ENCODE measurements around the gene MTX3.
A peak's percentile ranks its signal among the peaks of the same experiment; 100 is the strongest.

Gene MTX3

DNA sequence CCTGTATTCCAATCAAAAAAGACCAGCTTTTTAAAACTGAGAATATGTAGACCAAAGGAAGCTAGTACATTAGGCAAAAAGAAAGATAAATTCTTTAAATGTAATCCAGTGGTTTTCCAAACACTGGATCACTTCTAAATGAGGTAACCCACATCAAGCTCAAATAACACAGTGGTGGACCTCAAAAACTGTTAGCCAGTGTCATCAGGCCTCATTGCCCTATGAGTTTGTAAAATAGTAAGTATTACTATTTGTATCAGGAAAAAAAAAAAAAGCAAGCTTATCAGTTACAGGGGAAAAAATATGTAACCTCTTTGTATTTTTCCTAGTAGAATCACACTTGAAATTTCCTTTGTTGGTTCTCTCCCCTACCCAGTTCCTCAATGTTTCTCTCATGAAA is 6.7 kb downstream of the MTX3 start:
- DNase-seq = no peak

DNA sequence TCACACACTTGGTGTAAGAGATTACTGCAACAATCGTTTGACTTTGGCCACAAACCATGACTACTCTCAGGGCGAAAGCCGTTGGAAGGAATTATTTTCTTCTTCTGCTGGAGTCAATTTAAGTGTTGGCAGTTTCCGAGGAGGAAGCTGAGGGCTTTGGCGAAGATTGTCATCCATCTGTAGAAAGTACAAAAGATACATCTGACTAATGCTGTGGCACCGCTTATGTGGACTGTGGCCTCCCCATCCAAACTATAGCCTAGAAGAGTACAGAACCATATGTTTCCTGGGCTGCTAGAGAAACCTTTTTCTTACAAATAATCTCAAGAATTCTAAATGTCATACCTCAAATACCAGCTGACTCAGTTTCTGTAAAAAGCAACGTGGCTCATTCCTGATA is 7.4 kb downstream of the MTX3 start:
- no peak for DNase-seq

DNA sequence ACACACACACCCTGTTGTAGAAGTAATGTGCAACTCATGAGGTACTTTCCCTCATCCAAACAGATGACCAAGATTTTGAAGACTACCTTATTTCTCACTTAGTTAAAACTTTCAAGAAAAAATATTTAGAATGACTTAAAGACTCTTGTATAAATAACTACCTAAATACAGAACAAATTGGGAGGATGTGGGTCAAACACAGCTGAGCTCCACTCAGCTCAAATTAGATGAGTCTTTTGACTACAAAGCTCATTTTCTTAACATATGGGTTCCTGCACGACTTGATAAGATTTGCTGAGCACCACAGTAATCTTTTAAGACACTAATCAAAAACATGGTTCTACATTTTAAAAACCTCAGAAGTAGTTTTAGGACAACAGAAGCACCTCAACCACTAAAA is 8.9 kb downstream of the MTX3 start:
- no peak for DNase-seq

DNA sequence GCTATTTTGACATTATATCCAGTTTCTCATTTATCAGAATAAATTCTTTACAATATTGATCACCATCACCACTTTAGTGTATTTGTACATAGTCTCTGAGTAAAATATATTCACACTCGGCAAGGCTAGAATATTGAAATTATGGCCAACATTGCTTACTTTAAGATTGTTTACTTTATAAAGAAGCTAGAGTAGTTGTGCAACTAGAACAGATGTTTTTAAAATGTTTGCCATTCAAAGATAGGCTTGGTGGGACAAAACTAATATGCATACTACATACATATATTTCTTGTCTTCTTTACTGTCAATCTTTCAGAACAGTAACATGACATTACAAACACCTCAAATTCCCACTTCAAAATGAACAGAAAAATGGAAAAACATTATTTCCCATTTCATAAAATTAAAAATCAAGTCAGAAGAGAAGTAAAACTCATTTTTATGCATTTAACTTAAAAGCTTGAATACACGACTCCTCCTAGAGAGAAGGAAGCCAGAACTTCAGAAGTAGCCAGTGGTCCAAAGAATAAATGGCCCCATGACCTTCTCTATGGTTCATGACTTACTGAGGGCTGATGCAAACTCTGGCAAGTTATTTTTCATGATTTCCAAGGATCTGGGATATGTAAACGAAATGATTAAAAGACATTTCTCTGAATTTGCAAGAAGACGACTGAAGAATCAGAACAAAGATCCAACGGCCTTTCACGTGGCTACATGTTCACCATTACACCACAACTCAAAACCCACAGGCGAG is 14.1 kb downstream of the MTX3 start:
- DNase-seq = no peak

DNA sequence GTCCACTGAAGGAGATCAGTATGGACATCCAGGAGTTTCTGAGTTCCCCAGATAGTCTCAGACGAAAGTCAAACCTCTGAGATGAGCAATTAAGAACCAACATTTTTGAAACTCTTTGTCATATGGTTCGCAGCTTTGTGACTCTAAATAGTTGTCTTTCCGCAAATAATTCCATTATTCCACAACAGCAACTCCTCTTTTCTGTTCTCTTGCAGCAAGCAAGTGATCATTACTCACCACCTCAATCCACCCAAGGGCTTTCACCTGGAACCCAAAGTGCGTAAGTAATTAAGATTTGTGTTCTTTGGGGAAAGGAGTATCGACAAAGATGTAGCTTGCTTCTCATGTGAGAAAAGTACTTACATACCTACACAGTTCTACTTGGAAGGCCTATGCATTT is 15.6 kb downstream of the MTX3 start:
- DNase-seq = no peak

DNA sequence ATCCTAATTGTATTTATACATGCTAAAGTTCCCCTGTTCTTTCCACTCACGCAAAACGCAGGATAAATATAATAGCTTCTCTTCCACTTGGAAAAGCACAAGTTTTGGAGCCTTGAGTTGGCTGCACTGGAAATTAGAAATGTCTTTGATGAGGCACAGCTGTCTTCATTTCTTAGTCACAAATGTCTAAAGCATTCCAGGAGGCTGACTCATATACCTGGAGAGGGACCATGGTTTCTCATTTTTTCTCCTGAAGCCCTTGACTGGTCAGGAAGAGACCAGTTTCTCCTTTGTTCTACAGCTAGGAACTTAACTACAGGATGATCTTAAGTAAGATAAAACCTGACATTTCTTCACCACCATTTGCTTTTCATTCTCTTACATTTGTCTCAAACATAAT is 16.2 kb downstream of the MTX3 start:
- no peak for DNase-seq

DNA sequence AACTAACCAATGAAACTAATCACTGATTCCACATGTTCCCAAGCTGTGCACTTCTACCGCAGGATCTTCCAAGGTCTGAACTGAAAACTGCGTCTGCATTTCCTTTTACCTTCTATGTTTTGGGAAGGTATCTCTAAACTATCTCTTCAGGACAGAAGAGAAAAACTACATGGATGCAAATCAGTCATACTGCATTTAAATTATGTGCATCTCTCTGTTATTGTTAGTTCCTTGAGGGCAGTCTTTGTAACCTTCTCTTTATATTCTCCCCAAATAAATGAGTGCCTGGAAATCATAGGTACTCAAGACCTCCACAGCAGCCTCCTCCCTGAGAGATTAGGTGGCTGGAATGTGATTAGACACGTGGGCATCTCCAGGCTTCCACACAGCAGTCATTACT is 17.1 kb downstream of the MTX3 start:
- no peak for DNase-seq

DNA sequence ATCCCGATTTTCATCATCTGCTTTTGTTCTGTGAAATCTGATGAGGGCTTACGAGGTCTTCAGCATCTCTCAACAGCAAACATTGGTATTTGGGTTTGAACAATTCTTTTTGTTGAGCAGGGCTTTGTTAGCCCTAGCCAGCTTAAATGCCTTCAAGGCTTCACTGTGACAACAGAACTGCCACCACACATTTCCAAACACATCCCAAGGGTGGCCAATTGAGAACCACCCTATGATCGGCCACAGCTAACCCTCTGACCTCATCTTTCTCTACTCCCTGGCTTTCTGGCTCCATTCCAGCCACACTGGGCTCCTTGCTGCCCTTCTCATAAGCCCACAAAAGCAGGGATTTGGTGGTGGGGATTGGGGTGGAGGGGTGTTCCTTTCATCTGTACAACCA is 17.6 kb downstream of the MTX3 start:
- peak in 1 of 58 donors; percentile 8 for DNase-seq

DNA sequence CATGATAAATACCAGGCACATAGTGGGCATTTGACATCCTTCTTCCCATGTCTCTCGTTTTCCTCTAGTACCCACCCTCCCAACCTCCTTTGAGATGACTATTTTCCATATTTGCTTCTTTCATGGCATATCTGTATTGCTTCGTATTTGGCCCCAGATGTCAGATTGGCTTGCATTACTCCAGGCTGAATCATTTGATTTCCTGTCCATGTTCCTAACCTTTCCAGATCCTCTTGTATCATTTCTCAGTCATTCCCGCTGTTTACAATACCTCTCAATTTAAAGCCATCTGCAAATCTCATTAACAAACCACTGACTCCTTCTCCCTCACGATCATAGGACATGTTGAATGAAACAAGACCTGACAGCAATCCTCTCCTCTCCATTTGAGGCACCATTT is 19.9 kb downstream of the MTX3 start:
- DNase-seq = no peak

DNA sequence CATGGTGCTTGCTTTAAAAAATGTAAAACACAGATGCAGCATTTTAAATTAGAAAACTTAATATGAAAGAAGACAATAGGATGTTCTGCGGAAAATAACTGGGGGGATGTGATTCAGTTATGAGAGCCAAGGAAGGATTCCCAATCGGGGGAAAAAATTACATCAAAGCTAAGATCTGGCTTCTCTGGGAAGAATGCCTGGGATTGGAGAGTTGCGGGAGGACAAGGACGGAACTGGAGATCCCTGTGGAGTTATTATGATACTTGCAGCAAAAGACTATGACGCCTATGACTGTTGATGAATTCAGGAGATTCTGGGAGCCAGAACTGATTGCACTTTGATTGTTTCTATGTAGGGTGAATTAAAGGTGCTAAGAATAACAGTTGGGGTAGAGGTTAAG is 24.6 kb downstream of the MTX3 start:
- no peak for DNase-seq

DNA sequence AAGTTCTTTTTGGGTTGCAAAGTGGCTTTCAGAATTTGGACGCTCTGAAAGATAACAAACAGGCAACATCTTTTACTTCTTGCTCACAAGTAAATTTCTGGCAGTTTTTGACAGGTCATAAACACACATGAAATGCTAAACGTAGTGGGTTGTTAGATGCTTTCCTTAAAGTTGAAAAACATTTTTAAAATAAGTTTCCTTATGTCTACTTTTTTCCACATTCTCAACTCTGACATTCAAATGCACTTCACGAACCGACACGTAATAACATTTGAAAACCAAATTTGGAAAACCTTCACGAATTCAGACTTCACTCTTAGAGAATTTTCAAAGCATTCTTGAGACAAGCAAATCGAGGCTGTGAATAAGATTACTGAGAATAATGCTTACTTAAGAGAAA is 26.9 kb downstream of the MTX3 start:
- DNase-seq = no peak

DNA sequence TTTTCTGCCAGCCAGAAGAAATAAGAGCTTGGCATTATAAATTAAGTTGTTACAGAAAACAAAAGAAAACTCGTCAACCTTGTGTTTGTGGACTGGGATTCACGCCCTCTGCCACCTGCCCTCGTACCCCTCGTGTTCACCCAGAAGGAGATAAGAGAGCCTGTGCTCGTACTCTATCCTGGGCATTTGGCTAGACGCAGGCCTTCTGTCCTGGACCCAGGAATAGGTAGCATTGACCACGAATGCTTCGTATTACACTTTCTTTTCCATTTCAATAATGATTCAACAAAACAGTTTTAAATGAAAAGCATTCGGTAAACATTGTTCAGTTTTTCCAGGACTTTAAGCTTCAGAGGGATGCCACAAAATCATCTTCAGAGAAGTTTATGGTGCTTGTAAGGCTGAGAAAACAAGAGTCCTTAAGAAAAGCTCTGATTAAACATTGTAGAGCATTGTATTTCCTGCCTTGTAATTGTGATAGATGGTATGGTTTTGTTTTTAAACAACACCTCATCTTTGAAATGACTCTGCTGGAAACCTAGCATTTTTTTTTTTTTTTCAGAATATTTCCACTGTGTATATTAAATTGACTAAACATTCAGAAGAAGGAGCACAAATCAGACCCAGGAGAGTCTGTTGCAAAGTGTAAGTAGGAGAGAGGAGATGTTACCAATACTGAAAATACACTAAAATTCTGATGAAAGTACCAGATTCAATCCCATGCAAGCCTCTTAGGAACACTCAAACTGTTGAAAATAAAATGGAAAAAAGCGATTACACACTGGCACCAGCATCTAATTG is 27.6 kb downstream of the MTX3 start:
- DNase-seq = no peak

DNA sequence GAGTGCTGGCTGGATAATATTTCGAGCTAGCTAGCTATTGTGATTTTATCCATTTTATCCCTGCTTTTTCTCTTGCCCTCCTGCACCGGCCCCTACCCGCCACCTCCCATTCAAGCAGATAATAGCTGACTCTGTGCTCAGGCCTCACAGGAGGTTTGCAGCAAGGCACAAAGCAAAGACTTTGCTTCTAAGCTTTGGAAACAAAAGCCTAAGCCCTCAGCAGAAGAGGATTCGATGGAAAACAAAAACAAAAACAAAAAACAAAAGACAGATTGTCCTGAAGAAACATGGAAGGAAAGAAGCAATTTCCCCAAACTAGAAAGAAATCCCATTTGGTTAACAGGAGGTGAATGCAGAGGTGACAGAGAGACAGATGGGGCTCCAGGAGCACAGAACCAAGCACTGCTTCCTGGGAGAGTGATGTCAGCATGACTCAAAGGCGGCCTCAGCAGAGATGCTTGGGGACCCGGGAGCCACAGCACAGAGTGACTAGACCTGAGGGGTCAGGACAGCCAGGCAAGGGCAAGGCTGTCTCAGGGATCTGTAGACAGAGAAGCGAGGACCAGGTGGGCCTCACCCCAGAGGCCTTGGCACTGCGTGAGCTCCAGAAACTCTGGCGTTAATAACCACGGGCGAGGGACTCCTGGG is 28.4 kb downstream of the MTX3 start:
- DNase-seq = no peak

DNA sequence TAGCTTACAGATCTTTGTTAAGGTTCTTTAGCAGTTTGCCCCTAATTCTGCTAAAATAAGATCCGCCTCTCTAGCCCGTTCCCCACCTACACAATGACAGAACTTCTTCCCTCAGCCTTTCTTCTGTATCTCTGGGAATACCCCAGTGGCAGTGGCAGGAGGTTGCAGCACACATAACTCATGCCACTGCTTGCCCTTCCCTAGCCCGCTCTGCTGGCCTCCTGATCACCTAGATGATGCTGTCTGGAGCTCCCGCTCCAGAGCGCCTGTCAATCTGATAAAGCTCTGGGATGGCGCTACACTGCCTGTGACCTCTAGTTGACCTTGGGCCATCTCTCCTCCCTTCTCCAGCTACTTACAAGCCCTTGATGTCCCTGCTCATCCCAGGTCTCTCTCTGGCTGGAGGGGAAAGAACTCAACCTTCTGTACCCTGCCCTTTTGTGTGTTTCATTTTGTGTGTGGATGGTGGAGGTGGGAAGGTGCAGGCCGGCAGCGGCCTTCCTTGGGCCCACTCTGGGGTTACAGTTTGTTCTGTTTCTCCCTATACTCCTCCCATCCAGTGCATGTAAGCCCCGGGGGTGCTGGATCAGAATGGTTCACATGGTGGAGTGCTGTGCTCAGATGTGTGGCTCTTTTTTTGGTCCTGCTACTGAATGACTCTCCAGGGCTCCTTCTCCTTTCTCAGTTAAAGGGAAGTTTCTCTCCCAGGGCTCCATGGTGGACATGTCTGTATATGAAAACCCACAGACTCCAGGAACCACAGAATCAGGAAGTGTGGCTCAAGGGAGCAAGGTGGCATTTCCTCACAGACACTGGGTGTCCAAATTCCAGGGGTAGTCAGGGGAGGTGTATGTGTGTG is 29.1 kb downstream of the MTX3 start:
- DNase-seq = no peak

DNA sequence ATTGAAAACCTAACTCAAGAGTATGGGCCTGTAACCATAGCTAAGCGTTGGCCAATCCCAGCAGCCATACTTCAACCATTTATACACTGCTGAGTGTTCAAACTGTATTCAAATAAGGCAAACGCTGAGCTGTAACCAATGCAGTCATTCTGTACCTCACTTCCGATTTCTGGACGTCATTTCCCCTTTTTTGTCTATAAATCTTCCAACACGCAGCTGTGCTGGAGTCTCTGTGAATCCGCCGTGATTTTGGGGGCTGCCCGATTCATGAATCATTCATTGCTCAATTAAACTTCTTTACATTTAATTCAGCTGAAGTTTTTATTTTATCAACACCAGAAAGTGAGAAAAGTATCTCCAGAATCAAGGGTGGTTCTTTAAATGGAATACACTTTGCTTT is 31.7 kb downstream of the MTX3 start:
- DNase-seq = no peak

DNA sequence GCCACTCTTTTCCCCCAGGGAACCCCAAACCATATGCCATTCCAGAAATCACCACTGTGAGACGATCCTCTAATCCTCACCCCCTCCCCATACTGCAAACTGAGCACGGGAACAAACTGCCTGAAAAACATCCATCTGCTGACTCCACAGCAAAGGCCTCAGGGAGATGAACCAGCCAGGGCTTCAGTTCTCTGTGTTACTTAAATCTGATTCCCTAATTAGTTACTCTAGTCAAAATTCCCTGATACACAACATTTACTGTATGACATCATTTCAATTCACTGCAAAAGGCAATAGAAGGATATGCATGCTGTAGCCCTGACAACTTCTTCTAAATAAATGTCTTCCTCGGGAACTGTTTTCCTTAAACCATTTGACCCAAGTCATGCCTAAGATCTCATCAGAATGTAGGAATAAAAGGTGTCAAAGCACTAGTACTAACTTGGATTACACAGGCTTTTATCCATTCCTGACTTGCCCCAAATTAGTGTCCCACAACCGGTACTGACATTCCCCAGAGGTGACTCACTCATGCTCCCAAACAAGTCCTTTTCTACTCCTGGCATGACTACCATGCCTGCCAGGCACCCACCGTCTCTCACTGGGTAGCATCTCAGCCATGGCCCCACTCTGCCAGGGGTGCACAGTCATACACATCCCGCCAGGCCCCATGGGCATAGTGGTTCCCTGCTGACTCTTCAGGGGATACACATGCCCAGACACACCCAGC is 35.0 kb downstream of the MTX3 start:
- DNase-seq = no peak

DNA sequence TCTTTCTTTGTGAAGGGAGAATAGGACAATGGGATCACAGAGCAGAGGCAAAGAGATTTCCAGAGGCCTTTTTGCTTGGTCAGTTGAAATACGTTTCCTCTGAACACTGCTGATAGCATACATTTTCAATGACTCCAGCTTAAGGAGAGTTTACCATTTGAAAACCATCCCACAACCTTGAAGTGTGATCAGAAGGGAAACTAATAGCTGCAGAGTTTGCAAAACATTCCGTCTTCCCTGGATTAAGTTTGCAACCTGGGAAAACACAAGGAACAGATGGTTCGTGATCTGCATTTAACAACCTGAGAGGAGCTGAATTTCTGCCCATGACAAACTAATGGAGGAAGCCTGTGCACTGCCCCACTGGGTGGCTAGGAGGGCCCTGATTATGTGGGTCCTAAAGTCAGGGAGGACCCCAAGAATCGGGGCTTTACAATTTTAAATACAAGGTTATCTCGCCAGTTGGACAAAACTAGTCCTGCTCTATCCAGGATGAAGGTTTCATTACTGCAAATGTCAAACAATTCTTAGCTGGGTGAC is 35.6 kb downstream of the MTX3 start:
- DNase-seq = no peak

DNA sequence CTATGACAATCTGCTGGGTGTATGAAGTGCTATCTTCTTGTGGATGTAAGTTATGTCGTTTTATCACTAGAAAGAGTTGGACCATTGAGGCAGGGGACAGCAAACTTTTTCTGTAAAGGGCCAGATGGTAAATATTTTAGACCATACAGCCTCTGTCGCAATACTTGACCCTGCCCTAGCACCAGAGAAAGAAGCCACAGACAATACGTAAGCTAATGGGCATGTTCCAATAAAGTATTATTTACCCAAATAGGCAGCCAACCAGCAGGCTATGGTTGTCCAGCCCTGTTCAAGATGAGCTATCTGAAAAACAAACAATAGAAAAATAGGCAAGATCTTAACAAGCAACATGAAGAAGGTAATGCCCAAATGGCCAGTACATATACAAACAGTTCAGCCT is 36.4 kb downstream of the MTX3 start:
- DNase-seq = no peak

DNA sequence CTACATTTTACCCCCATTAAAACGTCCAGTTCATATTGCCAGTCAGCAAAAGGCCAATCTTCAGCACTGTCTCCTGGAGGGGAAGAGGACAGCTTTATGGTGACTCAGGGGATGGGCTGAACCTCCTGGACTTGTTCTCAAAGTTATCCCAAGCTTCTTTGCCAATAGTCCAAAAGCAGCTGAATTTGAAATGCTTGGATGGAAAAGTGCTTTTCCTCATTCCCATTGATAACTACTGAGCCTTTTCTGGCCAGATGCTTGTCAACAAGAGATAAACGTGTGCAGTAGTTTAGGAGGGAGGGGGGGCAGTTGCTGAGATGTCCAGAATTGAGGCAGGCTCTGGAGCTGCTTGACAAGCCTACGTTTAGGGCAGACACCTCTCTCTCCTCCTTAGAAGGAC is 43.5 kb downstream of the MTX3 start:
- no peak for DNase-seq

DNA sequence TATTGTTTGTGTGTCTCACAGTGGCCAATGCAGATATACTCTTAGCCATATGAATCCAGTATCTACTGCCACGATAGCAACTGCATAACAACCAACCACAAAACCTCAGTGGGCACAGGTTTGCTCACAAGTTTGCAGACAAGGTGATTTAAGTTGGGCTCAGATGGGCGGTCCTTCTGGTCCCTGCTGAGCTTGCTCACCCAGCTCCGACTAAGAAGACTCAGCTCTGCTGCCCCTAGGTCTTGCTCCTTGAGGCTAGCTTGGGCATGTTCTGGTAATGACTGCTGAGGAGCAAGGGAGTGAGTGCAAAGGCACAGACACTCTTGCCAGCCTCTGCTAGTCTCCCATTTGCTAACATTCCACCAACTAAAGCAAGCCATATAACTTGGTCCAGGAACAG is 52.6 kb downstream of the MTX3 start:
- DNase-seq = no peak

Data from anterior cingulate cortex (tissue), 58 donors.